H9 (cell line): ENCODE measurements around the gene SPSB3. TPM values are rescaled to one million over a fixed set of nuclear protein-coding genes. Genes with fewer than 3 reads are reported as not detected.

ENCODE experiments used
- DNase-seq: peaks from one replicate; pipeline ENCODE4 v3.0.0-alpha.2; 2017
- H2AFZ ChIP-seq: one replicate; pipeline ENCODE4 v1.6.1; 2013; ENCODE audit warnings: mild to moderate bottlenecking, low read length, control low read depth, moderate library complexity
- H2AK5ac ChIP-seq: 2 replicates; pipeline ENCODE4 v1.6.1; 2013; ENCODE audit warnings: low read length, control low read depth, mixed read lengths; ENCODE audit not compliant: insufficient read length
- H2BK120ac ChIP-seq: one replicate; pipeline ENCODE4 v1.6.1; 2013; ENCODE audit warnings: low read depth, mild to moderate bottlenecking, low read length, control low read depth, inconsistent platforms; ENCODE audit not compliant: poor library complexity, severe bottlenecking
- H2BK12ac ChIP-seq: 2 replicates; pipeline ENCODE4 v1.6.1; 2013; ENCODE audit warnings: low read length, control low read depth, mixed read lengths, low read depth; ENCODE audit not compliant: insufficient read length
- H2BK15ac ChIP-seq: 2 replicates; pipeline ENCODE4 v1.6.1; 2013; ENCODE audit warnings: low read depth, low read length, control low read depth
- H2BK20ac ChIP-seq: one replicate; pipeline ENCODE4 v1.6.1; 2013; ENCODE audit warnings: low read depth, mild to moderate bottlenecking, low read length, control low read depth, inconsistent platforms; ENCODE audit not compliant: poor library complexity, severe bottlenecking
- H2BK5ac ChIP-seq: 2 replicates; pipeline ENCODE4 v1.6.1; 2013; ENCODE audit warnings: low read length, control low read depth, mixed read lengths; ENCODE audit not compliant: insufficient read length
- H3K14ac ChIP-seq: 2 replicates; pipeline ENCODE4 v1.6.1; 2013; ENCODE audit warnings: low read length, control low read depth; ENCODE audit not compliant: insufficient read depth
- H3K18ac ChIP-seq: 2 replicates; pipeline ENCODE4 v1.6.1; 2013; ENCODE audit warnings: low read depth, mild to moderate bottlenecking, mixed read lengths, low read length, control low read depth; ENCODE audit not compliant: insufficient read length
- H3K23ac ChIP-seq: 2 replicates; pipeline ENCODE4 v1.6.1; 2013; ENCODE audit warnings: low read length, control low read depth, mixed read lengths, low read depth; ENCODE audit not compliant: insufficient read length
- H3K23me2 ChIP-seq: 2 replicates; pipeline ENCODE4 v1.6.1; 2013; ENCODE audit warnings: low read depth, mild to moderate bottlenecking, mixed read lengths, low read length, control low read depth; ENCODE audit not compliant: insufficient read length, poor library complexity, severe bottlenecking
- H3K27ac ChIP-seq: 2 replicates; pipeline ENCODE4 v1.5.1; 2013; ENCODE audit warnings: low read length, control low read depth, mixed read lengths, low read depth; ENCODE audit not compliant: insufficient read length
- H3K27me3 ChIP-seq: 2 replicates; pipeline ENCODE4 v1.6.1; 2013; ENCODE audit warnings: low read length, control low read depth, inconsistent platforms; ENCODE audit not compliant: insufficient read depth
- H3K4ac ChIP-seq: 2 replicates; pipeline ENCODE4 v1.6.1; 2013; ENCODE audit warnings: low read depth, mild to moderate bottlenecking, control low read depth, inconsistent platforms, low read length, moderate library complexity
- H3K4me1 ChIP-seq: 2 replicates; pipeline ENCODE4 v1.6.1; 2013; ENCODE audit warnings: low read length, control low read depth, inconsistent platforms; ENCODE audit not compliant: insufficient read depth
- H3K4me2 ChIP-seq: 2 replicates; pipeline ENCODE4 v1.6.1; 2013; ENCODE audit warnings: low read length, control low read depth, mixed read lengths; ENCODE audit not compliant: insufficient read length, insufficient read depth
- H3K56ac ChIP-seq: 2 replicates; pipeline ENCODE4 v1.6.1; 2013; ENCODE audit warnings: low read depth, mild to moderate bottlenecking, mixed read lengths, low read length, control low read depth; ENCODE audit not compliant: insufficient read length
- H3K79me1 ChIP-seq: 2 replicates; pipeline ENCODE4 v1.6.1; 2013; ENCODE audit warnings: low read depth, mild to moderate bottlenecking, moderate library complexity, low read length, control low read depth, inconsistent platforms; ENCODE audit not compliant: insufficient read depth, poor library complexity, severe bottlenecking
- H3K79me2 ChIP-seq: 2 replicates; pipeline ENCODE4 v1.6.1; 2013; ENCODE audit warnings: low read length, control low read depth, inconsistent platforms; ENCODE audit not compliant: insufficient read depth
- H3K9ac ChIP-seq: 2 replicates; pipeline ENCODE4 v1.6.1; 2013; ENCODE audit warnings: low read length, control low read depth, mixed read lengths; ENCODE audit not compliant: insufficient read length; ENCODE audit errors: extremely low read depth
- H3K9me3 ChIP-seq: one replicate; pipeline ENCODE4 v1.6.1; 2013; ENCODE audit warnings: low read depth, low read length, inconsistent platforms; ENCODE audit not compliant: control insufficient read depth
- H3T11ph ChIP-seq: one replicate; pipeline ENCODE4 v1.6.1; 2013; ENCODE audit warnings: mild to moderate bottlenecking, low read length, control low read depth, inconsistent platforms
- H4K20me1 ChIP-seq: one replicate; pipeline ENCODE4 v1.6.1; 2013; ENCODE audit not compliant: control insufficient read depth, insufficient read length, insufficient read depth
- H4K5ac ChIP-seq: 2 replicates; pipeline ENCODE4 v1.6.1; 2013; ENCODE audit warnings: low read depth, mild to moderate bottlenecking, mixed read lengths, low read length, control low read depth; ENCODE audit not compliant: insufficient read length
- H4K8ac ChIP-seq: replicated peaks from 2 replicates; pipeline ENCODE4 v1.6.1; 2013; ENCODE audit warnings: low read length, control low read depth, mixed read lengths, low read depth; ENCODE audit not compliant: insufficient read length
- H4K91ac ChIP-seq: 2 replicates; pipeline ENCODE4 v1.6.1; 2013; ENCODE audit warnings: low read depth, mild to moderate bottlenecking, moderate library complexity, mixed read lengths, low read length, control low read depth; ENCODE audit not compliant: insufficient read length
- H3K27ac Mint-ChIP-seq, 3 experiments: 2 replicates in 2 of 3; 3 replicates in 1 of 3; pipeline ENCODE4 v1.8.0; 2020 to 2021; ENCODE audit warnings: mixed read lengths in 3 of 3, mild to moderate bottlenecking in 1 of 3, moderate library complexity in 1 of 3
- H3K27me3 Mint-ChIP-seq: 2 replicates; pipeline ENCODE4 v1.8.0; 2021; ENCODE audit warnings: low read depth, mild to moderate bottlenecking, moderate library complexity, mixed read lengths
- H3K36me3 Mint-ChIP-seq, 3 experiments: 2 replicates in 2 of 3; 3 replicates in 1 of 3; pipeline ENCODE4 v1.8.0; 2020 to 2021; ENCODE audit warnings: low read depth in 3 of 3, mixed read lengths in 3 of 3; ENCODE audit not compliant: insufficient read depth in 1 of 3
- H3K4me1 Mint-ChIP-seq, 2 experiments: 2 replicates each; pipeline ENCODE4 v1.8.0; 2020; ENCODE audit warnings: mixed read lengths in 2 of 2
- H3K4me3 Mint-ChIP-seq, 2 experiments: 2 replicates in 1 of 2; 3 replicates in 1 of 2; pipeline ENCODE4 v1.8.0; 2020 to 2021; ENCODE audit warnings: mild to moderate bottlenecking in 2 of 2, mixed read lengths in 2 of 2, moderate library complexity in 1 of 2
- H3K9me3 Mint-ChIP-seq, 2 experiments: 2 replicates in 1 of 2; 3 replicates in 1 of 2; pipeline ENCODE4 v1.8.0; 2020; ENCODE audit warnings: mild to moderate bottlenecking in 2 of 2, mixed read lengths in 2 of 2, moderate library complexity in 1 of 2
- CTCF ChIP-seq: fragments of 200-600 bp; sonication (generic); conservative IDR thresholded peaks from 3 replicates; pipeline ENCODE4 v1.8.0; 2021; ENCODE audit warnings: antibody characterized with exemption, mild to moderate bottlenecking
- WGBS: extraction: QIAGEN DNeasy Blood & Tissue Kit; methylation state at CpG from one replicate; pipeline ENCODE4 v1.1.7; 2013; ENCODE audit warnings: missing lambda C conversion rate, low lambda C conversion rate, mixed read lengths; ENCODE audit not compliant: insufficient read length; ENCODE audit errors: extremely low coverage; 5-methylcytosine and 5-hydroxymethylcytosine counted together
- total RNA-seq: library from RNA; stranded (reverse); gene quantifications from 2 replicates; pipeline ENCODE4 v1.2.1, GENCODE V29; 2021

The SPSB3 gene
- total RNA-seq, 1 experiment from 2014 or later, result 19.9 TPM

DNA sequence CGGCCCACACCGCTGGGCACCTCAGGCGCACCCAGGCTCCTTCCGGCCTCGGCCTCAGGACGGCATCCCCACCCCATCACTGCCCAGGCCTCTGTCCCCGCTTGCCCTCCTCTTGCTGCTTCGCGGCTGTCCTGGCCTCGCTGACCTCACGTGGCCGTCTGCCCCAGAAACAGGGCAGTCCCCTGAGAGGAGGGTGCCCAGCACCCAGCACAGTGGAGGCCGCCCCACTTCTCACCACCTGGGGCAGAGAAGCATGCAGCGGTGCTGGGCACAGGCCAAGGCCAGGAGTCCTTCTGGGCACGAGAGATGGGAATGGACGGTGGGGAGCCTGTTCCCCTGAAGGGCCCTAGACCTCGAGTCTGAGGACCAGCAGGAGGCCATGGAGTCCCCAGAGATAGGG, 35.3 kb upstream of the SPSB3 start:
- no peaks in the 10 kb centered on the region for H3K4me1 ChIP-seq
- no peak overlapping the region; the same call in 1 of the 2 replicates for H3K14ac ChIP-seq
- Mint-ChIP-seq H3K4me3 (no peak overlapping the region), H3K27ac (peak overlapping the region in 1 of 3 experiments; percentile 72; a peak in 1 of 7 replicates), H3K36me3 (peaks cover 4 to 18% (median 17%) of the 10 kb centered on the region in 3 experiments; a peak in 6 of 7 replicates), H3K9me3 (no peaks in the 10 kb centered on the region), H3K4me1 (peaks cover 0 to 3% of the 10 kb centered on the region in 2 experiments; a peak in 2 of 4 replicates), H3K27me3 (no peaks in the 10 kb centered on the region; the same call in 1 of the 2 replicates)
- no peak overlapping the region for H2BK120ac ChIP-seq
- H3K9me3 ChIP-seq, result no peaks in the 10 kb centered on the region
- no peak overlapping the region for H2BK15ac ChIP-seq
- H4K5ac ChIP-seq, result no peak overlapping the region
- no peaks in the 10 kb centered on the region for H3K27me3 ChIP-seq
- no peak overlapping the region for H2AFZ ChIP-seq
- no CpG with 5 or more reads among the region's 17 CpGs for WGBS
- no peaks in the 10 kb centered on the region for H4K20me1 ChIP-seq
- no peaks in the 10 kb centered on the region for H3K23me2 ChIP-seq
- H3K9ac ChIP-seq, result no peak overlapping the region
- no peaks in the 10 kb centered on the region for H3K79me1 ChIP-seq
- H2BK12ac ChIP-seq, result no peak overlapping the region
- H2AK5ac ChIP-seq, result no peak overlapping the region
- H3K18ac ChIP-seq, result no peak overlapping the region
- H3K4ac ChIP-seq, result no peak overlapping the region
- no peak overlapping the region for H3K23ac ChIP-seq
- H4K8ac ChIP-seq, result no peak overlapping the region
- no peak overlapping the region for H3K4me2 ChIP-seq
- H3T11ph ChIP-seq, result no peak overlapping the region
- no peak for TF ChIP-seq CTCF
- no peak overlapping the region for H2BK5ac ChIP-seq
- no peak overlapping the region for H4K91ac ChIP-seq
- DNase-seq, result no peak
- H3K79me2 ChIP-seq, result no peaks in the 10 kb centered on the region
- H3K56ac ChIP-seq, result no peak overlapping the region
- H2BK20ac ChIP-seq, result no peak overlapping the region
- no peak overlapping the region for H3K27ac ChIP-seq
